Measurements from ENCODE around the gene BICD1. TPM values are rescaled to one million over a fixed set of nuclear protein-coding genes. Genes with fewer than 3 reads are reported as not detected.

The BICD1 gene
- total and polyA plus RNA-seq, 7 donors: 0.60 to 16.0 (median 9.4) TPM

DNA sequence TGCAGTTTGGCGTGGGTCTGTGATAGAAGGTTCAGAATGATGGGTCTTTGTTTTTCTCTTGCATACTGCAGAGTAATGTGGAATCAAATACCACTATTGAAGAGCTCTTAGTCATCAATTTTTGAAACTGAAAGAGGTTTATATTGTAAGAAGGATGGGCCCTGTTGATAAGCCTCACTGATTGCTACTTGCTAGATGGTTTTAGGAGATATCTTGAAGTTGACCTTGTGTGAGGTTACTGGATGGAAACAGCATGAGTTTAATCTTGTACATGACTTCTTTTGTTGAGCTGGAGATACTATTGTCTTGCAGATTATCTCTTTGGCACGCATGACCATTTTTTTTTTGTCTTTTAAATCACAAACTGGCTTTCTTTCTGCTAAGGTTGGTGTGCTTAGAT is 13.8 kb downstream of the BICD1 start:
- H3K4me3 ChIP-seq: no peak overlapping the region
- H3K27ac ChIP-seq: no peak overlapping the region
- H3K4me1 ChIP-seq: peaks cover 0 to 14% (median 11%) of the 10 kb centered on the region in 4 donors
- no peak for DNase-seq
- no peaks in the 10 kb centered on the region for H3K27me3 ChIP-seq
- no peaks in the 10 kb centered on the region for H3K9me3 ChIP-seq
- WGBS, 2 donors: 85% methylated on average over 2 of the region's 2 CpGs
- intact Hi-C loops (cut with DNase I): no loop called here
- TF ChIP-seq CTCF (IDR thresholded peaks at IDR 0.05): no peak
- H3K36me3 ChIP-seq: no peaks in the 10 kb centered on the region

GRCh38 chr12:32124637-32125036 is 18.0 kb downstream of the BICD1 start:
- WGBS, 2 donors: 88 to 91% methylated on average over 1 of the region's 1 CpG
- H3K27me3 ChIP-seq: no peaks in the 10 kb centered on the region
- no peaks in the 10 kb centered on the region for H3K9me3 ChIP-seq
- no peak overlapping the region for H3K4me3 ChIP-seq
- H3K4me1 ChIP-seq: no peaks in the 10 kb centered on the region
- H3K36me3 ChIP-seq: no peaks in the 10 kb centered on the region
- no peak overlapping the region for H3K27ac ChIP-seq
- DNase-seq: no peak
- TF ChIP-seq CTCF (IDR thresholded peaks at IDR 0.05) (no peak), EP300 (IDR thresholded peaks at IDR 0.05) (no peak), POLR2A (IDR thresholded peaks at IDR 0.05) (no peak), POLR2AphosphoS5 (IDR thresholded peaks at IDR 0.05) (no peak)
- intact Hi-C loops (cut with DNase I): no loop called here

GRCh38 chr12:32125455-32126084 is 18.9 kb downstream of the BICD1 start:
- Histone ChIP-seq H3K4me3 (no peak overlapping the region), H3K36me3 (no peaks in the 10 kb centered on the region), H3K4me1 (no peaks in the 10 kb centered on the region), H3K27ac (no peak overlapping the region), H3K9me3 (no peaks in the 10 kb centered on the region), H3K27me3 (no peaks in the 10 kb centered on the region)
- no peak for DNase-seq
- WGBS, 2 donors: 90 to 95% methylated on average over 7 of the region's 7 CpGs
- intact Hi-C loops (cut with DNase I): no loop called here
- no peak for TF ChIP-seq POLR2A (IDR thresholded peaks at IDR 0.05)

- no peaks in the 10 kb centered on the region for H3K4me1 ChIP-seq
- TF ChIP-seq CTCF (IDR thresholded peaks at IDR 0.05) (no peak), POLR2AphosphoS5 (IDR thresholded peaks at IDR 0.05) (no peak), POLR2A (IDR thresholded peaks at IDR 0.05) (no peak), EP300 (IDR thresholded peaks at IDR 0.05) (no peak)
- 57 to 79% methylated on average over 2 of the region's 2 CpGs for WGBS, 2 donors
- H3K4me3 ChIP-seq: no peak overlapping the region
- no peaks in the 10 kb centered on the region for H3K9me3 ChIP-seq
- DNase-seq: no peak
- H3K27ac ChIP-seq: no peak overlapping the region
- no peaks in the 10 kb centered on the region for H3K36me3 ChIP-seq
- H3K27me3 ChIP-seq: no peaks in the 10 kb centered on the region
- intact Hi-C loops (cut with DNase I): no loop called here
Observed at GRCh38 chr12:32126720-32127119, 20.1 kb downstream of the BICD1 start.

GRCh38 chr12:32131666-32132065 is 25.0 kb downstream of the BICD1 start:
- 89 to 90% methylated on average over 5 of the region's 5 CpGs for WGBS, 2 donors
- Histone ChIP-seq H3K27ac (no peak overlapping the region), H3K4me3 (no peak overlapping the region), H3K4me1 (peaks cover 0 to 16% (median 9%) of the 10 kb centered on the region in 4 donors), H3K36me3 (no peaks in the 10 kb centered on the region), H3K9me3 (no peaks in the 10 kb centered on the region), H3K27me3 (no peaks in the 10 kb centered on the region)
- DNase-seq: no peak
- intact Hi-C loops (cut with DNase I): no loop called here
- TF ChIP-seq EP300 (IDR thresholded peaks at IDR 0.05): no peak
- TF ChIP-seq POLR2A (IDR thresholded peaks at IDR 0.05): no peak
- no peak for TF ChIP-seq POLR2AphosphoS5 (IDR thresholded peaks at IDR 0.05)
- no peak for TF ChIP-seq CTCF (IDR thresholded peaks at IDR 0.05)
